Uterus (tissue), 4 donors: ENCODE results near the gene TMPRSS6. TPM values are rescaled to one million over a fixed set of nuclear protein-coding genes. Genes with fewer than 3 reads are reported as not detected.

Experiments used
- DNase-seq, 2 donors: peaks; one replicate each; pipeline ENCODE4 v3.0.0-alpha.2; 2019 to 2020
- H3K27ac ChIP-seq, 2 donors: fragments of 200-600 bp; sonication (generic); 1 replicate in 1 of 2; 2 replicates in 1 of 2; pipeline ENCODE4 v1.5.1; 2016 to 2018
- H3K27me3 ChIP-seq, 2 donors: fragments of 200-600 bp; sonication (generic); one replicate each; pipeline ENCODE4 v1.5.1; 2018 to 2019; ENCODE audit warnings: control low read depth in 1 of 2
- H3K36me3 ChIP-seq, 2 donors: fragments of 200-600 bp; sonication (generic); one replicate each; pipeline ENCODE4 v1.5.1; 2019; ENCODE audit warnings: control low read depth in 1 of 2
- H3K4me1 ChIP-seq, 2 donors: fragments of 200-600 bp; sonication (generic); one replicate each; pipeline ENCODE4 v1.5.1; 2018 to 2019; ENCODE audit warnings: control low read depth in 1 of 2
- H3K4me3 ChIP-seq, 2 donors: fragments of 200-600 bp; sonication (generic); 1 replicate in 1 of 2; 2 replicates in 1 of 2; pipeline ENCODE4 v1.5.1; 2018 to 2019; ENCODE audit warnings: mild to moderate bottlenecking in 1 of 2
- H3K9me3 ChIP-seq, 2 donors: fragments of 200-600 bp; sonication (generic); one replicate each; pipeline ENCODE4 v1.5.1; 2019; ENCODE audit warnings: control low read depth in 1 of 2
- POLR2A ChIP-seq, 2 donors: fragments of 450-650 bp; IDR thresholded peaks; one replicate each; pipeline ENCODE4 v1.6.1; 2016; ENCODE audit warnings: antibody characterized with exemption in 2 of 2, mild to moderate bottlenecking in 1 of 2, moderate library complexity in 1 of 2
- intact Hi-C: fragments of 100-400 bp; cut with DNase I; formaldehyde crosslinking; loops from one replicate; pipeline ENCODE4 v1.15.1; 2023; ENCODE audit warnings: low total_unique reads
- total RNA-seq, 4 donors: library from RNA; depleted of rRNA in 3 of 4; stranded (reverse); fragments of >200 nt in 3 of 4; gene quantifications; one replicate each; pipeline versions ENCODE4 v1.1.0 to v1.2.4, GENCODE V29; 2014 to 2023
- TF ChIP-seq, protein P1 (sequence below), 4 experiments: fragments of 200-600 bp in 2 of 4; fragments of 450-650 bp in 2 of 4; sonication (generic) in 2 of 4; IDR thresholded peaks; one replicate each; pipeline ENCODE4 v1.5.1; 2016 to 2019; ENCODE audit warnings: antibody characterized with exemption in 4 of 4, mild to moderate bottlenecking in 2 of 4, moderate library complexity in 1 of 4
- donor health status: DM: yes; HTN: yes; CAD: no.

TMPRSS6 gene
- total RNA-seq, 4 donors from 2014 or later = not detected

DNA sequence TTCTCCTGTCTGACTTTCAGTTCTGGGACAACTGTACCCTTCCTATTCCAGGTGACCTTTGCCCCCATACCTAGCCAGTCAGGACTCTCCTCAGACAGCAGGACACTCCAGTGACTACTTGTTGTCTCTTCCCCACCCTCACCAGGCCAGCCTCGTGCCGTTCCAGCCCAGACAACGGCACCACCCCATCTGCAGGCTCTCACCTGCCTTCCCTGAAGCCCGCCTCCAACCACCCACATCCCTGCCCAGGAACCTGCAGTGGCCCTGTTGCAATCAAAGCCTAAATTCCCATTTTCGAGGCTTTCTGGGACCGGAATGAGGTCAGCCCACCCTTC, 36.5 kb upstream of the TMPRSS6 start:
- no peaks in the 10 kb centered on the region for H3K4me1 ChIP-seq
- H3K27ac ChIP-seq = no peak overlapping the region
- no peaks in the 10 kb centered on the region for H3K27me3 ChIP-seq
- no peak overlapping the region for H3K4me3 ChIP-seq
- H3K9me3 ChIP-seq = peaks cover 0 to 3% of the 10 kb centered on the region in 2 donors
- DNase-seq = no peak
- no peak for TF ChIP-seq POLR2A (IDR thresholded peaks at IDR 0.05)
- TF ChIP-seq, protein P1, sequence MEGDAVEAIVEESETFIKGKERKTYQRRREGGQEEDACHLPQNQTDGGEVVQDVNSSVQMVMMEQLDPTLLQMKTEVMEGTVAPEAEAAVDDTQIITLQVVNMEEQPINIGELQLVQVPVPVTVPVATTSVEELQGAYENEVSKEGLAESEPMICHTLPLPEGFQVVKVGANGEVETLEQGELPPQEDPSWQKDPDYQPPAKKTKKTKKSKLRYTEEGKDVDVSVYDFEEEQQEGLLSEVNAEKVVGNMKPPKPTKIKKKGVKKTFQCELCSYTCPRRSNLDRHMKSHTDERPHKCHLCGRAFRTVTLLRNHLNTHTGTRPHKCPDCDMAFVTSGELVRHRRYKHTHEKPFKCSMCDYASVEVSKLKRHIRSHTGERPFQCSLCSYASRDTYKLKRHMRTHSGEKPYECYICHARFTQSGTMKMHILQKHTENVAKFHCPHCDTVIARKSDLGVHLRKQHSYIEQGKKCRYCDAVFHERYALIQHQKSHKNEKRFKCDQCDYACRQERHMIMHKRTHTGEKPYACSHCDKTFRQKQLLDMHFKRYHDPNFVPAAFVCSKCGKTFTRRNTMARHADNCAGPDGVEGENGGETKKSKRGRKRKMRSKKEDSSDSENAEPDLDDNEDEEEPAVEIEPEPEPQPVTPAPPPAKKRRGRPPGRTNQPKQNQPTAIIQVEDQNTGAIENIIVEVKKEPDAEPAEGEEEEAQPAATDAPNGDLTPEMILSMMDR (IDR thresholded peaks at IDR 0.05) = no peak
- no peaks in the 10 kb centered on the region for H3K36me3 ChIP-seq
- intact Hi-C loops = no loop called here

DNA sequence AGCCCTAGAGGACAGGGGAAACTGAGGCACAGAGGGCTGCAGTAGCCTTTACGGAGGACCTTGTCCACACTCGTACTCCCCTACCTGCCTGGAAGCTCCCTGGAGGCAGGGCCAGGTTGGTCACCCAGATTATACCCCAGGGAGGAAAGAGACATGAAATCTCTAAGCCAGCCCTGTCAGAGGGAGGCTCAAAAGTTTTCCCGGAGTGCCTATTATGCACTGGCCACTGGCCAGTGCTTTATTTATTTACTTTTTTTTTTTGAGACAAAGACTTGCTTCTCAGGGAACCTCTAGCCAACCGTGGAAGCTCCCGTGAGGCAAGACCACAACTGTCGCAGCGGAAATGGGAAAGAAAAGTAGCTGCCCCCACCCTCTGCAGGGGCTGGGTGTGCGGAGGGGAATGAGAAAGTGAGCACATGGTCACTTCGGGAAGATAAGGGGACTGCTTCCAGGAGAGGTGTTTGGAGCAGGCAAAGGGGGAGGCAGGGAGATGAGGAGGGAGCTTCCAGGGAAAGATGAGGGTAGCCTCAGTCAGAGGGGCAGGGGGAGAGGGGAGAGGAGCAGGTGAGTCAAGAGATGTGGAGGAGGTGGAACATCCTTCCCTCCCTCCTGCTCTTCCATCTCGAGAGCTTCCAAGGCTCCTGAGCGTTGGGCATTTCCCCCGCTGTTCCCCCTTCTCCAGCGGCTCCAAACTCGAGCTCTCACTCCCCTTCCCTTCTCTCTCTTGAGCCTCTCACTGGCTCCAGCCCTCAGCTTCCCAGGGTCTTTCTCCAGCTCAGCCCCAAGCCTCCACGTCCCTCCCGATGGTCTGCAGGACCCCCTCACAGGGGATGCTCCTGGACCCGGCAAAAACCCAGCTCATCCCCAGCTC, 35.9 kb upstream of the TMPRSS6 start:
- H3K27ac ChIP-seq = no peak overlapping the region
- no peak for DNase-seq
- intact Hi-C loops = no loop called here
- no peaks in the 10 kb centered on the region for H3K9me3 ChIP-seq
- TF ChIP-seq, protein P1 (IDR thresholded peaks at IDR 0.05) = no peak
- no peak for TF ChIP-seq POLR2A (IDR thresholded peaks at IDR 0.05)
- H3K27me3 ChIP-seq = no peaks in the 10 kb centered on the region
- no peak overlapping the region for H3K4me3 ChIP-seq
- H3K4me1 ChIP-seq = no peaks in the 10 kb centered on the region
- no peaks in the 10 kb centered on the region for H3K36me3 ChIP-seq

DNA sequence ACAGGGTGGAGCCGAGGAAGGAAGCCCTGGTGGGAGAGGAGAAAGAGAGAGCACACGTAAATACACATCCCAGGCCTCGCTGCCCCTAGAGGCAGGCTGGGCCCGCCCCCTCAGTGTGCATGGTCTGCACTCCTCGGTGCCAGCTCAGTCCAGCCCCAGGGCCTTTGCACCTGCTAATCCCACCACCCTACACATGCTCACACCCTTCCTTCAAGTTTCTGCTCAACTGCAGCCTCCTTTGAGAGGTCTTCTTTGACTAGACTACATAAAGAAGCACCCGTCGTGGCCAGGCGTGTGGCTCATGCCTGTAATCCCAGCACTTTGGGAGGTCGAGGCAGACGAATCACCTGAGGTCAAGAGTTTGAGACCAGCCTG, 34.7 kb upstream of the TMPRSS6 start:
- Histone ChIP-seq H3K4me1 (no peaks in the 10 kb centered on the region), H3K36me3 (no peaks in the 10 kb centered on the region), H3K27me3 (no peaks in the 10 kb centered on the region), H3K4me3 (no peak overlapping the region), H3K9me3 (no peaks in the 10 kb centered on the region), H3K27ac (no peak overlapping the region)
- TF ChIP-seq, protein P1 (IDR thresholded peaks at IDR 0.05) = no peak
- intact Hi-C loops = no loop called here
- DNase-seq = no peak

DNA sequence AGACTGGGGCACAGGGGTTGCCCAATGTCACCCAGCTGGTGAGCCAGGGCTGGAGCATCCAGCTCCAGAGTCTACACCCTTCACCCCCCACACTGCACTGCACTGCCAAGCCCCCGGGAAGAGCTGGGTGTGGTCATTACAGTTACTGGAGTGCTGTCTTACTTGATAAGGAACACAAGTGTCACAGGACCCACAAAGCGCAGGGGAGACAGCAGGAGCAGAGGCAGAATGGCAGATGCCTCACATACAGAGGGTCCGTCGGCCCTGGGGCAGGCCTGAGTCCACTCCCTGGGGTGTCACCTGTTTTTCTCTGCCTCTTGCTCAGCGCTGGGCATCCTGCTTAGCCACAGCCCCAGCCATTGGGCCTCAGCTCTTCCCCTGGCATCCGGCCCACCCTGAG, 32.5 kb upstream of the TMPRSS6 start:
- no peaks in the 10 kb centered on the region for H3K4me1 ChIP-seq
- DNase-seq = no peak
- intact Hi-C loops = no loop called here
- H3K27me3 ChIP-seq = no peaks in the 10 kb centered on the region
- H3K27ac ChIP-seq = no peak overlapping the region
- H3K9me3 ChIP-seq = no peaks in the 10 kb centered on the region
- no peaks in the 10 kb centered on the region for H3K36me3 ChIP-seq
- no peak overlapping the region for H3K4me3 ChIP-seq
- TF ChIP-seq, protein P1 (IDR thresholded peaks at IDR 0.05) = no peak
- TF ChIP-seq POLR2A (IDR thresholded peaks at IDR 0.05) = no peak

DNA sequence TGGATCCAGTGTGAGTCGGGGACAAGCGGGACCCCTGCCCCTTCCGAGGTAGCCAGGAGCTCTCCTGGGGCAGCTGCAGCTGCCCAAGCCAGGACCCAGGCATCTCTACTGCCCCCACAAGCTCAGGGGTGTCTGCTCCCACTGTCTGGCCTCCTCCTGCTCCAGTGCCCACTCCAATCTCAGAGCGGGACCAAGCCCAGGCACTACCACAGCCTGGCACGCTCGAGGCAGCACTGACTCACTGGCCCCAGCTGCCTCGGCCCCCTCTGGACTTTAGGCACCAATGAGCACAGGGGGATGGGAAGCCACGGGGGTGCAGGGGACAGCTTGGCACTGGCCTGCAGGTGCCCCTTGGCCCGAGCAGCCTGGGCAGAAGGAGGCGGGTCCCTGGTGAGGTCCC, 32.0 kb upstream of the TMPRSS6 start:
- Histone ChIP-seq H3K27me3 (no peaks in the 10 kb centered on the region), H3K9me3 (no peaks in the 10 kb centered on the region), H3K4me3 (no peak overlapping the region), H3K36me3 (no peaks in the 10 kb centered on the region), H3K4me1 (no peaks in the 10 kb centered on the region), H3K27ac (no peak overlapping the region)
- intact Hi-C loops = no loop called here
- TF ChIP-seq POLR2A (IDR thresholded peaks at IDR 0.05) = no peak
- TF ChIP-seq, protein P1 (IDR thresholded peaks at IDR 0.05) = no peak
- no peak for DNase-seq
